Neural cell (in vitro differentiated cells): ENCODE results near the gene DOCK8.
"Not testable (repeated sequence)": the region's sequence is repeated elsewhere in the genome, so short reads cannot be mapped to it uniquely, and the experiment has no call there.

Experiments
- CTCF ChIP-seq: fragments of 450-650 bp; IDR thresholded peaks from 2 replicates; pipeline ENCODE4 v1.5.1; 2014; ENCODE audit warnings: antibody characterized with exemption, mild to moderate bottlenecking, moderate library complexity; ENCODE audit not compliant: poor library complexity, severe bottlenecking
- EP300 ChIP-seq: fragments of 450-650 bp; conservative IDR thresholded peaks from 2 replicates; pipeline ENCODE4 v1.6.1; 2014; ENCODE audit warnings: antibody characterized with exemption, mild to moderate bottlenecking, moderate library complexity; ENCODE audit not compliant: poor library complexity, severe bottlenecking
- EZH2 ChIP-seq: fragments of 200-600, 300-800 bp; shearing (Covaris generic), sonication (generic); IDR thresholded peaks from 2 replicates; pipeline ENCODE4 v1.6.1; 2014; ENCODE audit warnings: antibody characterized with exemption, low read length, borderline replicate concordance, mild to moderate bottlenecking; ENCODE audit not compliant: insufficient read depth, poor library complexity, severe bottlenecking
- POLR2AphosphoS5 ChIP-seq: IDR thresholded peaks from 2 replicates; pipeline ENCODE4 v1.6.1; 2012
- RAD21 ChIP-seq: fragments of 450-650 bp; conservative IDR thresholded peaks from 2 replicates; pipeline ENCODE4 v1.6.1; 2014; ENCODE audit warnings: antibody characterized with exemption, mild to moderate bottlenecking, moderate library complexity

- TF ChIP-seq CTCF, POLR2AphosphoS5, RAD21, EZH2, EP300: not testable (repeated sequence)
Measured at GRCh38 chr9:233708-234107, 19.0 kb downstream of the DOCK8 start.
